ENCODE data around the gene PRDM2. TPM values are rescaled to one million over a fixed set of nuclear protein-coding genes. Genes with fewer than 3 reads are reported as not detected.

PRDM2 gene
- total RNA-seq, 4 donors from 2014 or later: 26.3 to 39.5 (median 34.6) TPM

GRCh38 chr1:13751458-13751871 lies 51.5 kb downstream of the PRDM2 start:
- no peak for ATAC-seq (ENCODE audit: low FRiP score)
- DNase-seq (ENCODE audit: low spot score): no peak
- no peak for TF ChIP-seq CTCF (IDR thresholded peaks at IDR 0.05)

- no peak for ATAC-seq (ENCODE audit: low FRiP score)
- DNase-seq (ENCODE audit: low spot score): no peak
- TF ChIP-seq CTCF (IDR thresholded peaks at IDR 0.05): no peak
Measured at GRCh38 chr1:13751985-13752384, 52.0 kb downstream of the PRDM2 start.

- ATAC-seq (ENCODE audit: low FRiP score): no peak
- DNase-seq (ENCODE audit: low spot score): no peak
- TF ChIP-seq CTCF (IDR thresholded peaks at IDR 0.05): no peak
Measured at GRCh38 chr1:13752852-13753251, 52.9 kb downstream of the PRDM2 start.

GRCh38 chr1:13753636-13754402 lies 53.8 kb downstream of the PRDM2 start:
- no peak for DNase-seq (ENCODE audit: low spot score)
- no peak for TF ChIP-seq CTCF (IDR thresholded peaks at IDR 0.05)
- no peak for ATAC-seq (ENCODE audit: low FRiP score)

- DNase-seq (ENCODE audit: low spot score) (no peak), ATAC-seq (ENCODE audit: low FRiP score) (no peak)
- TF ChIP-seq CTCF (IDR thresholded peaks at IDR 0.05): no peak
Measured at GRCh38 chr1:13754510-13755103, 54.6 kb downstream of the PRDM2 start.

- TF ChIP-seq CTCF (IDR thresholded peaks at IDR 0.05): no peak
- DNase-seq (ENCODE audit: low spot score) (no peak), ATAC-seq (ENCODE audit: low FRiP score) (no peak)
Measured at GRCh38 chr1:13756557-13757315, 56.7 kb downstream of the PRDM2 start.
